Sigmoid colon (tissue), 4 donors: ENCODE results near the gene THNSL1.

Source experiments
- POLR2AphosphoS5 ChIP-seq, 4 donors: sonication (generic); formaldehyde crosslinking; IDR thresholded peaks; one replicate each; pipeline ENCODE4 v1.6.1; 2017; ENCODE audit warnings: antibody characterized with exemption in 4 of 4
- TF ChIP-seq, protein P1 (sequence below), 4 experiments: fragments of 450-650 bp in 3 of 4; fragments of 200-600 bp in 1 of 4; IDR thresholded peaks; one replicate each; pipeline ENCODE4 v1.5.1; 2016 to 2019; ENCODE audit warnings: antibody characterized with exemption in 4 of 4, mild to moderate bottlenecking in 3 of 4, moderate library complexity in 2 of 4

GRCh38 chr10:25029519-25029918 lies 13.1 kb downstream of the THNSL1 start:
- TF ChIP-seq, protein P1, sequence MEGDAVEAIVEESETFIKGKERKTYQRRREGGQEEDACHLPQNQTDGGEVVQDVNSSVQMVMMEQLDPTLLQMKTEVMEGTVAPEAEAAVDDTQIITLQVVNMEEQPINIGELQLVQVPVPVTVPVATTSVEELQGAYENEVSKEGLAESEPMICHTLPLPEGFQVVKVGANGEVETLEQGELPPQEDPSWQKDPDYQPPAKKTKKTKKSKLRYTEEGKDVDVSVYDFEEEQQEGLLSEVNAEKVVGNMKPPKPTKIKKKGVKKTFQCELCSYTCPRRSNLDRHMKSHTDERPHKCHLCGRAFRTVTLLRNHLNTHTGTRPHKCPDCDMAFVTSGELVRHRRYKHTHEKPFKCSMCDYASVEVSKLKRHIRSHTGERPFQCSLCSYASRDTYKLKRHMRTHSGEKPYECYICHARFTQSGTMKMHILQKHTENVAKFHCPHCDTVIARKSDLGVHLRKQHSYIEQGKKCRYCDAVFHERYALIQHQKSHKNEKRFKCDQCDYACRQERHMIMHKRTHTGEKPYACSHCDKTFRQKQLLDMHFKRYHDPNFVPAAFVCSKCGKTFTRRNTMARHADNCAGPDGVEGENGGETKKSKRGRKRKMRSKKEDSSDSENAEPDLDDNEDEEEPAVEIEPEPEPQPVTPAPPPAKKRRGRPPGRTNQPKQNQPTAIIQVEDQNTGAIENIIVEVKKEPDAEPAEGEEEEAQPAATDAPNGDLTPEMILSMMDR (IDR thresholded peaks at IDR 0.05), result no peak
- no peak for TF ChIP-seq POLR2AphosphoS5 (IDR thresholded peaks at IDR 0.05)
